ENCODE measurements around the gene TMIGD1.

Gene TMIGD1

GRCh38 chr17:30324723-30325122, 9.1 kb downstream of the TMIGD1 start:
- no peak for DNase-seq

- no peak for DNase-seq
Observed at GRCh38 chr17:30323895-30324319, 9.9 kb downstream of the TMIGD1 start.

- peak; percentile 32 for DNase-seq
Observed at GRCh38 chr17:30323262-30323894, 10.5 kb downstream of the TMIGD1 start.

- DNase-seq, result no peak
Observed at GRCh38 chr17:30321314-30321713, 12.5 kb downstream of the TMIGD1 start.

- peak; percentile 11 for DNase-seq
Observed at GRCh38 chr17:30318155-30318554, 15.7 kb downstream of the TMIGD1 start.

- DNase-seq, result no peak
Observed at GRCh38 chr17:30316736-30317135, 17.1 kb downstream of the TMIGD1 start.

- no peak for DNase-seq
Observed at GRCh38 chr17:30315106-30315505, 18.8 kb downstream of the TMIGD1 start.

- no peak for DNase-seq
Observed at GRCh38 chr17:30314474-30314873, 19.4 kb downstream of the TMIGD1 start.

- no peak for DNase-seq
Observed at GRCh38 chr17:30312226-30312625, 21.6 kb downstream of the TMIGD1 start.

- DNase-seq, result no peak
Observed at GRCh38 chr17:30310562-30310961, 23.3 kb downstream of the TMIGD1 start.

GRCh38 chr17:30309591-30309990, 24.3 kb downstream of the TMIGD1 start:
- DNase-seq, result no peak

- DNase-seq, result no peak
Observed at GRCh38 chr17:30308406-30308805, 25.5 kb downstream of the TMIGD1 start.

- no peak for DNase-seq
Observed at GRCh38 chr17:30304778-30305177, 29.1 kb downstream of the TMIGD1 start.

GRCh38 chr17:30302241-30302640, 31.6 kb downstream of the TMIGD1 start:
- DNase-seq, result no peak

GRCh38 chr17:30300818-30301217, 33.0 kb downstream of the TMIGD1 start:
- no peak for DNase-seq

GRCh38 chr17:30299000-30299399, 34.9 kb downstream of the TMIGD1 start:
- DNase-seq, result no peak

- no peak for DNase-seq
Observed at GRCh38 chr17:30297715-30298114, 36.1 kb downstream of the TMIGD1 start.

- DNase-seq, result no peak
Observed at GRCh38 chr17:30296499-30297080, 37.3 kb downstream of the TMIGD1 start.

- no peak for DNase-seq
Observed at GRCh38 chr17:30292286-30292858, 41.5 kb downstream of the TMIGD1 start.

- DNase-seq, result peak; percentile 79
Observed at GRCh38 chr17:30291543-30292285, 42.1 kb downstream of the TMIGD1 start, which contains the start of gene BLMH. BLMH (minus strand) TSS chr17:30291944; CDS start chr17:30291819, 125 bp downstream.

- no peak for DNase-seq
Observed at GRCh38 chr17:30290696-30291542, 42.9 kb downstream of the TMIGD1 start.

GRCh38 chr17:30290077-30290476, 43.8 kb downstream of the TMIGD1 start:
- no peak for DNase-seq

GRCh38 chr17:30279156-30279555, 54.7 kb downstream of the TMIGD1 start:
- DNase-seq, result no peak

Measured in NCI-H1436 (cell line).